ENCODE measurements around the gene SLC16A12. TPM values are rescaled to one million over a fixed set of nuclear protein-coding genes. Genes with fewer than 3 reads are reported as not detected.

The SLC16A12 gene
- total and polyA plus RNA-seq, 2 donors (not counting 3 experiments of a cell fraction or from before 2014, with no cell fraction given): not detected

DNA sequence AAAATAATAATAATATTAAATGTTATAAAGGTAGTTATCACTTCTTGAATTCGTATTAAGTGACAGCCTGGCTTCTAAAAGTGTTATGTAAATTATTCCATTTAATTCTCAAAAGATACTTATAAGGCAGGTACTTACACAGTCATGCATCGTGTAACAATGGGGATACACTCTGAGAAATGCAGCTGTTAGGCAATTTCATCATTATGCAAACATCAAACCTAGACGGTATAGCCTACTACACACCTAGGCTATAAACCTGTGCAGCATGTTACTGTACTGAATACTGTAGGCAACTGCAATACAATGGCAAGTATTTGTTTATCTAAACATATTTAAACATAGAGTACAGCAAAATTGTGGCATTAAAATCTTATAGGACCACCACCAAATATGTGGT, 141.5 kb downstream of the SLC16A12 start:
- BruUV-seq (replicated peaks): no TSS peak
- Histone ChIP-seq H4K20me1 (replicated peaks; ENCODE audit: control insufficient read depth, extremely low read depth, insufficient read depth, low read length) (no peaks in the 10 kb centered on the region), H3K4me1 (ENCODE audit: control insufficient read depth, extremely low read depth, insufficient read depth, low read length) (peaks cover 10% of the 10 kb centered on the region), H3K27ac (ENCODE audit: insufficient read depth, low read depth, low read length) (no peak overlapping the region), H3K9me3 (replicated peaks; ENCODE audit: control insufficient read depth, insufficient read depth, low read length) (no peaks in the 10 kb centered on the region), H3K79me2 (ENCODE audit: control insufficient read depth, insufficient read depth, low read length) (no peaks in the 10 kb centered on the region), H2AFZ (ENCODE audit: low read depth, low read length) (no peak overlapping the region), H3K36me3 (ENCODE audit: control insufficient read depth in 2 of 2, extremely low read depth in 1 of 2, insufficient read depth in 2 of 2, low read length in 2 of 2) (no peaks in the 10 kb centered on the region), H3K4me2 (ENCODE audit: insufficient read depth, low read length) (no peak overlapping the region), H3K9ac (replicated peaks; ENCODE audit: extremely low read depth, insufficient read depth, low read length) (no peak overlapping the region), H3K9me1 (replicated peaks; ENCODE audit: control insufficient read depth, extremely low read depth, insufficient read depth, low read length) (no peaks in the 10 kb centered on the region), H3K4me3 (replicated peaks in 1 of 3; ENCODE audit: insufficient read depth in 1 of 3, low read depth in 1 of 3, low read length in 3 of 3) (no peak overlapping the region), H3K27me3 (ENCODE audit: control insufficient read depth in 2 of 2, insufficient read depth in 2 of 2, low read length in 2 of 2) (no peaks in the 10 kb centered on the region)
- no peak for FAIRE-seq
- ChIA-PET CTCF (no interaction called here), POLR2A (no interaction called here)
- DNase-seq (ENCODE audit: low read depth, low spot score): no peak
- dilution Hi-C loops (cut with MboI; ENCODE audit: extremely low pct_ligation_motif_present, low sequenced_read_pairs) (no loop called here), intact Hi-C loops (cut with micrococcal nuclease) (no loop called here)
- TF ChIP-seq EZH2 (IDR thresholded peaks at IDR 0.05; ENCODE audit: borderline replicate concordance, low read depth, low read length, severe bottlenecking): no peak
- TF ChIP-seq GATA2 (IDR thresholded peaks at IDR 0.05; ENCODE audit: insufficient read depth, insufficient read length, low read depth, low read length): no peak
- TF ChIP-seq POLR2A (IDR thresholded peaks at IDR 0.05; ENCODE audit: low read depth, low read length): no peak
- no peak for TF ChIP-seq MYC (IDR thresholded peaks at IDR 0.05; ENCODE audit: low read depth, low read length)
- TF ChIP-seq, protein P1, sequence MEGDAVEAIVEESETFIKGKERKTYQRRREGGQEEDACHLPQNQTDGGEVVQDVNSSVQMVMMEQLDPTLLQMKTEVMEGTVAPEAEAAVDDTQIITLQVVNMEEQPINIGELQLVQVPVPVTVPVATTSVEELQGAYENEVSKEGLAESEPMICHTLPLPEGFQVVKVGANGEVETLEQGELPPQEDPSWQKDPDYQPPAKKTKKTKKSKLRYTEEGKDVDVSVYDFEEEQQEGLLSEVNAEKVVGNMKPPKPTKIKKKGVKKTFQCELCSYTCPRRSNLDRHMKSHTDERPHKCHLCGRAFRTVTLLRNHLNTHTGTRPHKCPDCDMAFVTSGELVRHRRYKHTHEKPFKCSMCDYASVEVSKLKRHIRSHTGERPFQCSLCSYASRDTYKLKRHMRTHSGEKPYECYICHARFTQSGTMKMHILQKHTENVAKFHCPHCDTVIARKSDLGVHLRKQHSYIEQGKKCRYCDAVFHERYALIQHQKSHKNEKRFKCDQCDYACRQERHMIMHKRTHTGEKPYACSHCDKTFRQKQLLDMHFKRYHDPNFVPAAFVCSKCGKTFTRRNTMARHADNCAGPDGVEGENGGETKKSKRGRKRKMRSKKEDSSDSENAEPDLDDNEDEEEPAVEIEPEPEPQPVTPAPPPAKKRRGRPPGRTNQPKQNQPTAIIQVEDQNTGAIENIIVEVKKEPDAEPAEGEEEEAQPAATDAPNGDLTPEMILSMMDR (IDR thresholded peaks at IDR 0.05; ENCODE audit: extremely low read depth in 1 of 2, insufficient read depth in 1 of 2, low read depth in 1 of 2, low read length in 2 of 2): no peak
- TF ChIP-seq, protein P2, sequence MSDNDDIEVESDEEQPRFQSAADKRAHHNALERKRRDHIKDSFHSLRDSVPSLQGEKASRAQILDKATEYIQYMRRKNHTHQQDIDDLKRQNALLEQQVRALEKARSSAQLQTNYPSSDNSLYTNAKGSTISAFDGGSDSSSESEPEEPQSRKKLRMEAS (IDR thresholded peaks at IDR 0.05; ENCODE audit: insufficient read depth, insufficient read length): no peak
- no peak for TF ChIP-seq JUN (IDR thresholded peaks at IDR 0.05; ENCODE audit: borderline replicate concordance, insufficient read depth, insufficient read length, low read depth)
- TF ChIP-seq POLR2AphosphoS5 (IDR thresholded peaks at IDR 0.05; ENCODE audit: insufficient read depth, low read depth, low read length): no peak
- no peak for TF ChIP-seq FOS (IDR thresholded peaks at IDR 0.05; ENCODE audit: borderline replicate concordance, insufficient read depth, low read length)

All from endothelial cell of umbilical vein (primary cell).